Measurements from ENCODE around the gene RAB8A.

The RAB8A gene

GRCh38 chr19:16111160-16111908 is at the start of gene RAB8A:
Gene RAB8A (plus strand): TSS chr19:16111889. CDS start chr19:16111902, 13 bp downstream.
- in situ Hi-C loops (cut with MboI; ENCODE audit: low sequenced_read_pairs) = no loop called here

- in situ Hi-C loops (cut with MboI; ENCODE audit: low sequenced_read_pairs) = no loop called here
Measured at GRCh38 chr19:16061943-16062342, 49.7 kb upstream of the RAB8A start.

- in situ Hi-C loops (cut with MboI; ENCODE audit: low sequenced_read_pairs) = no loop called here
Measured at GRCh38 chr19:16062789-16063188, 48.9 kb upstream of the RAB8A start.

- in situ Hi-C loops (cut with MboI; ENCODE audit: low sequenced_read_pairs) = no loop called here
Measured at GRCh38 chr19:16064209-16064889, 47.3 kb upstream of the RAB8A start.

- in situ Hi-C loops (cut with MboI; ENCODE audit: low sequenced_read_pairs) = no loop called here
Measured at GRCh38 chr19:16066611-16067104, 45.0 kb upstream of the RAB8A start.

GRCh38 chr19:16067205-16067938 is 44.3 kb upstream of the RAB8A start:
- in situ Hi-C loops (cut with MboI; ENCODE audit: low sequenced_read_pairs) = no loop called here

- in situ Hi-C loops (cut with MboI; ENCODE audit: low sequenced_read_pairs) = no loop called here
Measured at GRCh38 chr19:16068696-16069259, 42.9 kb upstream of the RAB8A start.

GRCh38 chr19:16069813-16070365 is 41.8 kb upstream of the RAB8A start:
- in situ Hi-C loops (cut with MboI; ENCODE audit: low sequenced_read_pairs) = no loop called here

- in situ Hi-C loops (cut with MboI; ENCODE audit: low sequenced_read_pairs) = no loop called here
Measured at GRCh38 chr19:16070366-16070990, 41.2 kb upstream of the RAB8A start.

GRCh38 chr19:16071072-16071691 is 40.5 kb upstream of the RAB8A start:
- in situ Hi-C loops (cut with MboI; ENCODE audit: low sequenced_read_pairs) = no loop called here

GRCh38 chr19:16073481-16073880 is 38.2 kb upstream of the RAB8A start:
- in situ Hi-C loops (cut with MboI; ENCODE audit: low sequenced_read_pairs) = no loop called here

- in situ Hi-C loops (cut with MboI; ENCODE audit: low sequenced_read_pairs) = no loop called here
Measured at GRCh38 chr19:16073988-16074387, 37.7 kb upstream of the RAB8A start.

- in situ Hi-C loops (cut with MboI; ENCODE audit: low sequenced_read_pairs) = no loop called here
Measured at GRCh38 chr19:16074488-16075365, 37.0 kb upstream of the RAB8A start.

GRCh38 chr19:16075430-16076153 is 36.1 kb upstream of the RAB8A start:
- in situ Hi-C loops (cut with MboI; ENCODE audit: low sequenced_read_pairs) = no loop called here

GRCh38 chr19:16076154-16076957 is 35.3 kb upstream of the RAB8A start, which contains the start of gene TPM4:
Gene TPM4 (plus strand): TSS chr19:16076495. CDS start chr19:16076566, 71 bp downstream.
- in situ Hi-C loops (cut with MboI; ENCODE audit: low sequenced_read_pairs) = no loop called here

GRCh38 chr19:16076958-16077611 is 34.6 kb upstream of the RAB8A start:
- in situ Hi-C loops (cut with MboI; ENCODE audit: low sequenced_read_pairs) = no loop called here

Measured in HL-60/S4 treated with phorbol 12-myristate 13-acetate at 8.2 ng/mL for 4 days and 3 days (cell line).